GM23248 (cell line): Measurements from ENCODE around the gene ZNF579.

Source experiments
- EZH2 ChIP-seq: fragments of 200-600 bp; sonication (generic); IDR thresholded peaks from 2 replicates; pipeline ENCODE4 v1.6.1; 2018; ENCODE audit warnings: antibody characterized with exemption, mild to moderate bottlenecking; ENCODE audit not compliant: insufficient read depth, poor library complexity, severe bottlenecking
- EZH2phosphoT487 ChIP-seq: fragments of 200-600 bp; sonication (generic); IDR thresholded peaks from 2 replicates; pipeline ENCODE4 v1.6.1; 2018; ENCODE audit warnings: antibody characterized with exemption, moderate library complexity, mild to moderate bottlenecking, low read depth; ENCODE audit not compliant: insufficient read depth

- TF ChIP-seq EZH2 (no peak), EZH2phosphoT487 (no peak)
Measured at GRCh38 chr19:55581145-55581822, 636 bp upstream of the ZNF579 start.
